ENCODE measurements around the gene RPL41. TPM values are rescaled to one million over a fixed set of nuclear protein-coding genes. Genes with fewer than 3 reads are reported as not detected.
"Not testable (repeated sequence)": the region's sequence is repeated elsewhere in the genome, so short reads cannot be mapped to it uniquely, and the experiment has no call there.

RPL41 gene
- total and polyA plus RNA-seq, 5 experiments from 2014 or later, result 5,098 to 10,436 (median 8,782) TPM

GRCh38 chr12:56151672-56152131, 35.3 kb downstream of the RPL41 start:
- peak; percentile 75 to 77 for ATAC-seq
- no peaks in the 10 kb centered on the region for H3K27me3 Mint-ChIP-seq
- H3K4me1 Mint-ChIP-seq, result peaks cover 15 to 44% (median 37%) of the 10 kb centered on the region in 4 donors
- H3K9me3 Mint-ChIP-seq, result no peaks in the 10 kb centered on the region
- H3K36me3 Mint-ChIP-seq, result peaks cover 0 to 1% (median 0%) of the 10 kb centered on the region in 3 donors
- peak overlapping the region; percentile 81 to 95 (median 92) for H3K4me3 Mint-ChIP-seq
- POLR2A ChIA-PET, result interaction anchor here (0.6 to 3.1 kb wide), 15 partner anchors 10 to 477 kb away, joined by 3 to 18 read pairs (median 6); partner anchors contain the start of genes CNPY2, PA2G4, RNF41 and SMARCC2
- H3K27ac Mint-ChIP-seq, result peak overlapping the region; percentile 93 to 99 (median 98)
- peak; percentile 39 to 83 (median 60) for DNase-seq

- Mint-ChIP-seq H3K4me3 (peak within 1 kb of the TSS; percentile 81 to 95 (median 92)), H3K36me3 (no peaks in the 10 kb centered on the region), H3K4me1 (peaks cover 15 to 45% (median 38%) of the 10 kb centered on the region in 4 donors), H3K9me3 (no peaks in the 10 kb centered on the region), H3K27me3 (no peaks in the 10 kb centered on the region), H3K27ac (peak within 1 kb of the TSS; percentile 93 to 99 (median 98))
- DNase-seq (peak; percentile 85 to 94 (median 87)), ATAC-seq (peak; percentile 89 to 91)
- POLR2A ChIA-PET, result interaction anchor here (0.6 to 3.1 kb wide), 13 partner anchors 10 to 476 kb away, joined by 3 to 18 read pairs (median 6); partner anchors contain the start of genes CNPY2, PA2G4, RNF41 and SMARCC2
These were observed 35.8 kb downstream of the RPL41 start, which contains the start of gene MYL6B for GRCh38 chr12:56152132-56152755. TSS of gene MYL6B (plus strand) at chr12:56152587. CDS start at chr12:56153919, 1,332 bp downstream.

GRCh38 chr12:56152756-56153677, 36.6 kb downstream of the RPL41 start:
- Mint-ChIP-seq H3K4me1 (peaks cover 17 to 52% (median 43%) of the 10 kb centered on the region in 4 donors), H3K9me3 (no peaks in the 10 kb centered on the region), H3K27ac (peak overlapping the region in 9 of 10 donors; percentile 69 to 99 (median 97)), H3K36me3 (no peaks in the 10 kb centered on the region), H3K27me3 (no peaks in the 10 kb centered on the region), H3K4me3 (peak overlapping the region; percentile 81 to 95 (median 92))
- POLR2A ChIA-PET, result interaction anchor here (13.3 kb wide), 1 partner anchor 27 kb away, joined by 163 read pairs; the partner anchor contains the start of gene ESYT1
- DNase-seq (no peak), ATAC-seq (no peak)

- no peaks in the 10 kb centered on the region for H3K9me3 Mint-ChIP-seq
- DNase-seq (no peak), ATAC-seq (no peak)
- H3K36me3 Mint-ChIP-seq, result peaks cover 0 to 2% (median 0%) of the 10 kb centered on the region in 3 donors
- no peaks in the 10 kb centered on the region for H3K27me3 Mint-ChIP-seq
- H3K27ac Mint-ChIP-seq, result no peak overlapping the region
- peaks cover 19 to 58% (median 46%) of the 10 kb centered on the region in 4 donors for H3K4me1 Mint-ChIP-seq
- POLR2A ChIA-PET, result interaction anchor here (1.5 to 13.3 kb wide), 5 partner anchors 27 to 50 kb away, joined by 3 to 163 read pairs (median 5); partner anchors contain the start of genes ESYT1, SMARCC2 and ZC3H10
- peak overlapping the region in 7 of 10 donors; percentile 32 to 94 (median 92) for H3K4me3 Mint-ChIP-seq
These were observed 37.2 kb downstream of the RPL41 start for GRCh38 chr12:56153678-56154065.

- peaks cover 26 to 65% (median 50%) of the 10 kb centered on the region in 4 donors for H3K4me1 Mint-ChIP-seq
- H3K27me3 Mint-ChIP-seq, result no peaks in the 10 kb centered on the region
- POLR2A ChIA-PET, result interaction anchor here (1.1 to 13.3 kb wide), 6 partner anchors 10 to 51 kb away, joined by 3 to 163 read pairs (median 4); partner anchors contain the start of genes ESYT1, SMARCC2 and ZC3H10
- peak overlapping the region in 2 of 10 donors; percentile 22 to 76 for H3K4me3 Mint-ChIP-seq
- no peaks in the 10 kb centered on the region for H3K9me3 Mint-ChIP-seq
- H3K36me3 Mint-ChIP-seq, result peaks cover 0 to 2% (median 1%) of the 10 kb centered on the region in 3 donors
- H3K27ac Mint-ChIP-seq, result peak overlapping the region in 3 of 10 donors; percentile 6 to 56 (median 31)
- no peak for DNase-seq
- no peak for ATAC-seq
These were observed 37.9 kb downstream of the RPL41 start for GRCh38 chr12:56154246-56154771.

- DNase-seq (no peak), ATAC-seq (no peak)
- H3K36me3 Mint-ChIP-seq, result peaks cover 0 to 4% (median 2%) of the 10 kb centered on the region in 3 donors
- peaks cover 27 to 69% (median 55%) of the 10 kb centered on the region in 4 donors for H3K4me1 Mint-ChIP-seq
- no peaks in the 10 kb centered on the region for H3K27me3 Mint-ChIP-seq
- POLR2A ChIA-PET, result interaction anchor here (1.1 to 13.3 kb wide), 6 partner anchors 11 to 51 kb away, joined by 3 to 163 read pairs (median 4); partner anchors contain the start of genes ESYT1, SMARCC2 and ZC3H10
- no peaks in the 10 kb centered on the region for H3K9me3 Mint-ChIP-seq
- peak overlapping the region in 6 of 10 donors; percentile 12 to 76 (median 42) for H3K4me3 Mint-ChIP-seq
- peak overlapping the region in 3 of 10 donors; percentile 38 to 50 (median 49) for H3K27ac Mint-ChIP-seq
These were observed 38.4 kb downstream of the RPL41 start for GRCh38 chr12:56154818-56155217.

- H3K27ac Mint-ChIP-seq, result peak overlapping the region in 7 of 10 donors; percentile 11 to 71 (median 40)
- peak overlapping the region in 9 of 10 donors; percentile 5 to 66 (median 25) for H3K4me3 Mint-ChIP-seq
- ATAC-seq (no peak), DNase-seq (no peak)
- no peaks in the 10 kb centered on the region for H3K9me3 Mint-ChIP-seq
- peaks cover 33 to 69% (median 58%) of the 10 kb centered on the region in 4 donors for H3K4me1 Mint-ChIP-seq
- H3K27me3 Mint-ChIP-seq, result no peaks in the 10 kb centered on the region
- POLR2A ChIA-PET, result interaction anchor here (1.1 to 13.3 kb wide), 7 partner anchors 11 to 52 kb away, joined by 3 to 163 read pairs (median 5); partner anchors contain the start of genes ESYT1, SMARCC2 and ZC3H10
- H3K36me3 Mint-ChIP-seq, result peaks cover 2 to 9% (median 5%) of the 10 kb centered on the region in 3 donors
These were observed 38.9 kb downstream of the RPL41 start for GRCh38 chr12:56155256-56155845.

GRCh38 chr12:56156464-56157200, 40.2 kb downstream of the RPL41 start:
- not testable (repeated sequence) for H3K9me3 Mint-ChIP-seq, H3K27me3 Mint-ChIP-seq, DNase-seq, ATAC-seq
- peak overlapping the region in 9 of 10 donors; percentile 77 to 99 (median 97) for H3K27ac Mint-ChIP-seq
- H3K4me1 Mint-ChIP-seq, result peaks cover 34 to 69% (median 59%) of the 10 kb centered on the region in 4 donors
- POLR2A ChIA-PET, result interaction anchor here (0.7 to 13.3 kb wide), 11 partner anchors 13 to 167 kb away, joined by 3 to 163 read pairs (median 4); partner anchors contain the start of genes ESYT1, SMARCC2 and ZC3H10
- H3K4me3 Mint-ChIP-seq, result peak overlapping the region; percentile 93 to 99 (median 98)
- peaks cover 2 to 19% (median 8%) of the 10 kb centered on the region in 3 donors for H3K36me3 Mint-ChIP-seq

GRCh38 chr12:56157201-56158028, 41.0 kb downstream of the RPL41 start:
- peak overlapping the region; percentile 94 to 100 (median 98) for H3K27ac Mint-ChIP-seq
- H3K36me3 Mint-ChIP-seq, result peaks cover 2 to 26% (median 8%) of the 10 kb centered on the region in 3 donors
- POLR2A ChIA-PET, result interaction anchor here (0.7 to 13.3 kb wide), 12 partner anchors 13 to 168 kb away, joined by 3 to 163 read pairs (median 8); partner anchors contain the start of genes COQ10A, ESYT1, RNF41 and SMARCC2
- H3K27me3 Mint-ChIP-seq, result no peaks in the 10 kb centered on the region
- H3K4me3 Mint-ChIP-seq, result peak overlapping the region; percentile 93 to 99 (median 98)
- DNase-seq (peak in 9 of 10 donors; percentile 28 to 76 (median 57)), ATAC-seq (peak; percentile 50 to 55)
- peaks cover 32 to 62% (median 55%) of the 10 kb centered on the region in 4 donors for H3K4me1 Mint-ChIP-seq
- no peaks in the 10 kb centered on the region for H3K9me3 Mint-ChIP-seq
